A673 (cell line): ENCODE measurements around the gene AP3S2.

Experiments
- CTCF ChIP-seq: fragments of 300-800, 200-600 bp; sonication (generic); conservative IDR thresholded peaks from 2 replicates; pipeline ENCODE4 v1.5.1; 2017; ENCODE audit warnings: low read depth, mild to moderate bottlenecking, antibody characterized with exemption, low read length, moderate library complexity, mixed read lengths
- EZH2 ChIP-seq: fragments of 200-600 bp; sonication (generic); IDR thresholded peaks from 2 replicates; pipeline ENCODE4 v1.6.1; 2017; ENCODE audit warnings: borderline replicate concordance, low read depth, mild to moderate bottlenecking, mixed read lengths, antibody characterized with exemption, low read length; ENCODE audit not compliant: poor library complexity, severe bottlenecking

- no peak for TF ChIP-seq CTCF
- no peak for TF ChIP-seq EZH2
These were observed 83.0 kb downstream of the AP3S2 start for GRCh38 chr15:89810837-89811236.
